HepG2 (cell line): ENCODE data around the gene FAF2. TPM values are rescaled to one million over a fixed set of nuclear protein-coding genes. Genes with fewer than 3 reads are reported as not detected.
A peak's percentile ranks its signal among the peaks of the same experiment; 100 is the strongest.

Experiments used
- ARHGAP35 ChIP-seq: sonication (generic); formaldehyde crosslinking; IDR thresholded peaks from 2 replicates; pipeline ENCODE4 v1.9.0; 2022; ENCODE audit warnings: mild to moderate bottlenecking, inconsistent platforms, moderate library complexity, missing genetic modification reagents, borderline replicate concordance
- KIAA2018 ChIP-seq: sonication (generic); formaldehyde crosslinking; IDR thresholded peaks from 2 replicates; pipeline ENCODE4 v1.5.0; 2020; ENCODE audit warnings: mild to moderate bottlenecking, missing genetic modification reagents, borderline replicate concordance
- MTERF4 ChIP-seq: sonication (generic); formaldehyde crosslinking; IDR thresholded peaks from 2 replicates; pipeline ENCODE4 v1.8.0; 2023; ENCODE audit warnings: mild to moderate bottlenecking, missing genetic modification reagents
- NFE2 ChIP-seq: sonication (generic); formaldehyde crosslinking; IDR thresholded peaks from 2 replicates; pipeline ENCODE4 v1.4.0; 2020; ENCODE audit warnings: missing genetic modification reagents
- NKX3-1 ChIP-seq: sonication (generic); formaldehyde crosslinking; IDR thresholded peaks from 2 replicates; pipeline ENCODE4 v1.5.0; 2020; ENCODE audit warnings: missing genetic modification reagents
- POLR2G ChIP-seq: fragments of 200-400 bp; formaldehyde crosslinking; IDR thresholded peaks from 2 replicates; pipeline ENCODE4 v1.6.1; 2018; ENCODE audit warnings: mild to moderate bottlenecking, low read depth, low read length, moderate library complexity
- RBAK ChIP-seq: sonication (generic); formaldehyde crosslinking; IDR thresholded peaks from 2 replicates; pipeline ENCODE4 v1.5.1; 2020; ENCODE audit warnings: mild to moderate bottlenecking, missing genetic modification reagents
- SNRNP70 ChIP-seq: fragments of 200-400 bp; formaldehyde crosslinking; IDR thresholded peaks from 2 replicates; pipeline ENCODE4 v1.6.1; 2017; ENCODE audit warnings: mild to moderate bottlenecking, low read depth, low read length, moderate library complexity
- ZC3H13 ChIP-seq: sonication (generic); formaldehyde crosslinking; IDR thresholded peaks from 2 replicates; pipeline ENCODE4 v1.8.1; 2023; ENCODE audit warnings: mild to moderate bottlenecking, missing genetic modification reagents, moderate library complexity
- ZFP41 ChIP-seq: sonication (generic); formaldehyde crosslinking; IDR thresholded peaks from 2 replicates; pipeline ENCODE4 v1.4.0; 2020; ENCODE audit warnings: mild to moderate bottlenecking, missing genetic modification reagents, borderline replicate concordance
- ZNF230 ChIP-seq: sonication (generic); formaldehyde crosslinking; IDR thresholded peaks from 2 replicates; pipeline ENCODE4 v1.4.0; 2020; ENCODE audit warnings: mild to moderate bottlenecking, missing genetic modification reagents
- ZNF263 ChIP-seq: sonication (generic); formaldehyde crosslinking; IDR thresholded peaks from 2 replicates; pipeline ENCODE4 v1.4.0; 2020; ENCODE audit warnings: missing genetic modification reagents
- ZNF282 ChIP-seq: fragments of 450-650 bp; IDR thresholded peaks from 2 replicates; pipeline ENCODE4 v1.6.1; 2018; ENCODE audit not compliant: partially characterized antibody
- ZNF343 ChIP-seq: sonication (generic); formaldehyde crosslinking; IDR thresholded peaks from 2 replicates; pipeline ENCODE4 v1.4.0; 2020; ENCODE audit warnings: mild to moderate bottlenecking, missing genetic modification reagents
- ZNF574 ChIP-seq: sonication (generic); formaldehyde crosslinking; IDR thresholded peaks from 2 replicates; pipeline ENCODE4 v1.4.0; 2020; ENCODE audit warnings: missing genetic modification reagents
- ZNF672 ChIP-seq: sonication (generic); formaldehyde crosslinking; IDR thresholded peaks from 2 replicates; pipeline ENCODE4 v1.8.1; 2022; ENCODE audit warnings: missing genetic modification reagents
- ZNF790 ChIP-seq: sonication (generic); formaldehyde crosslinking; IDR thresholded peaks from 2 replicates; pipeline ENCODE4 v1.8.0; 2022; ENCODE audit warnings: missing genetic modification reagents, mild to moderate bottlenecking, borderline replicate concordance
- polyA plus RNA-seq, 8 experiments: library from polyadenylated mRNA; depleted of rRNA in 3 of 8; stranded (reverse) in 7 of 8; unstranded in 1 of 8; fragments of >200 nt; fragmentation: Illumina TruSeq in 4 of 8; extraction: Trizol in 4 of 8; gene quantifications; 2 replicates each; pipeline versions ENCODE4 v1.2.1 to v1.2.3, GENCODE V29; 2011 to 2016; ENCODE audit warnings: low read depth in 4 of 8, missing spikeins in 1 of 8, mixed read lengths in 1 of 8; ENCODE audit not compliant: insufficient read depth in 1 of 8
- total RNA-seq, 5 experiments: library from RNA; depleted of rRNA; stranded (reverse); fragments of >200 nt; fragmentation: Illumina TruSeq; extraction: Trizol; gene quantifications; 2 replicates each; pipeline ENCODE4 v1.2.3, GENCODE V29; 2016; ENCODE audit warnings: low read depth in 1 of 5

Gene FAF2
- total and polyA plus RNA-seq, 2 of the 13 experiments (the other 11 are each of a cell fraction or from before 2014, with no cell fraction given): 27.8 to 34.3 TPM

GRCh38 chr5:176415952-176416924 lies 31.9 kb upstream of the FAF2 start, which contains the start of gene CLTB (continued):
- TF ChIP-seq ARHGAP35 (CRISPR knock-in tag) (no peak), POLR2G (no peak), ZNF263 (CRISPR knock-in tag) (peak; percentile 70), NKX3-1 (no peak), ZNF282 (no peak), ZC3H13 (CRISPR knock-in tag) (no peak), ZNF790 (CRISPR knock-in tag) (no peak; the same call in 1 of the 2 replicates), SNRNP70 (no peak), ZNF343 (CRISPR knock-in tag) (no peak), ZFP41 (CRISPR knock-in tag) (0 out of 2 replicates have a peak, but pooled peaks have one; percentile 12), MTERF4 (CRISPR knock-in tag) (no peak), RBAK (CRISPR knock-in tag) (no peak), NFE2 (CRISPR knock-in tag) (no peak), KIAA2018 (CRISPR knock-in tag) (no peak), ZNF230 (CRISPR knock-in tag) (no peak), ZNF672 (CRISPR knock-in tag) (no peak; the same call in 1 of the 2 replicates), ZNF574 (CRISPR knock-in tag) (peak; percentile 98)
